Stimulated activated CD4-positive, alpha-beta T cell treated with anti-CD3 and anti-CD28 coated beads, Interleukin-2, amount 100 ng/mL, for 4 hours (primary cell): ENCODE measurements around the gene FNDC1.
"Not testable (repeated sequence)": the region's sequence is repeated elsewhere in the genome, so short reads cannot be mapped to it uniquely, and the experiment has no call there.

Source experiments
- DNase-seq: peaks from one replicate; pipeline ENCODE4 v3.0.0-alpha.2; 2020; ENCODE audit warnings: low read depth

Gene FNDC1

DNA sequence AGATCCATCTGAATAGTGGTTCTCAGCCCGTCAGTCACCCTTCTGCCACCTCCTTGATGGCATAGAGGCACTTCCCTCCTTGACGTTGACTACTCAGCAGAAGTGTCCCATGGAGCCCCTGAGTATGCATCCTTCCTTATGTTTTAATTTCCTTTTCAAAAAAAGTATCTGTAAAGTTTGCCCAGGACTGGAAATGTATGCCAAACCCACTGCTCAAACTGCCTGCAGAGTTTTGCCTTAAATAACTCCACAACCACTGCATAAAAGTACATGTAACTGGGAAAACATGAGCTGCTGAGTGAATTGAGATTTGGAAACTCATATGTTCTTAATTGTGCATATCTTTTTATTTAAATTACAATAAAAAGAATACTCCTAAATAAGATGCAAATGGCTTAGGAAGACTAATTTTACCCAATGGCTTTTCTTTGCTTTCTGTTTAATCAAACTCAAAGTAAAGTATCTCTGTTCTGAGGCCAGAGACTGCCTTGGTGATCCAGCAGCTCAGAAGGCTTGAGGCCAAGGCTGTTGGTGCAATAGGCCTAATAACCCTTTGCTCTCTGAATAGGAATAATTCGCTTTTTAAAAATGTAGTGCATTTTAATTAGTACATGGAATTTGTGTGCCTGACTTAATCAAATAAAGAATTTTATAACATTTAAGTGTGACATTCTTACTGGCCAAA, 90.4 kb downstream of the FNDC1 start:
- no peak for DNase-seq

DNA sequence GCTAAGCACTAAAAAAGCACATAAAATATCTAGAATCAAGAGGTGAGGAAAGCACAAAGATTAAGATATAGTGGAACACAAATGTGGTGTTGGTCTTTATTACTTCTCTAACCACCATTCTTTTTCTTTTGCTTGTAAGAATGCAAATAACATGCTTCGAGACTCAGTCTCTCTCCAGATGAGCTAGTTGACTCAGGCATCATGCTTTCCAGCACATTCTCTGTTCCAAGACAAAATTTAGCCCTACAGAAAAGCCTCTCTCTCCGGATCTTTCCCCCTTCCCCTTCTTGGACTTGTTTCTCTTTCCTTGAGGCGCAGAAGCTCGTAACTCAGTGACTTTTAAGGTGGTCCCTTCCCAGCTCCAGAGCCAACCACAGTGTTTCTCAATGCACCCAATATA, 91.0 kb downstream of the FNDC1 start:
- no peak for DNase-seq

- DNase-seq: no peak
These were observed 92.8 kb downstream of the FNDC1 start for GRCh38 chr6:159261995-159262394.

- DNase-seq: no peak
These were observed 93.4 kb downstream of the FNDC1 start for GRCh38 chr6:159262586-159262985.

DNA sequence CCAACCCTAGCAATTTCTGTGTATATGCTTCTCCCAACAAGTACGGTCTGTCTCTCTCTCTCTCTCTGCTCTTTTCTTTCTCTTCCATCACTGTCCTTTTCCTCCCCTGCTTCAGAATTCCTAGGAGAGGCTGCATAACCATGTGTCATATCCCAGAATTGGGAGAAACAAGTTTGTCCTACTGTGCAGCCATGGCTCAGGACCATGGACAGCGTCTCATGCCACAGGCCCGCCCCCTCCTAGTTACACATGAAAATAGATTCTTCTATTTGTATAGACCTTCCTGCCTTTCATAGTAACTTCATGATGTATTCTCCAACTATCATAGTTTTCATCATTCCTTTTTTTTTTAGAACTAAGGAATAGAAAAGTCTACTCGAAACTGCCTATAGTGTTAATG, 98.0 kb downstream of the FNDC1 start:
- no peak for DNase-seq

- DNase-seq: no peak
These were observed 99.3 kb downstream of the FNDC1 start for GRCh38 chr6:159268511-159268910.

GRCh38 chr6:159271257-159271656, 102.1 kb downstream of the FNDC1 start:
- no peak for DNase-seq

- no peak for DNase-seq
These were observed 109.4 kb downstream of the FNDC1 start for GRCh38 chr6:159278626-159279025.

DNA sequence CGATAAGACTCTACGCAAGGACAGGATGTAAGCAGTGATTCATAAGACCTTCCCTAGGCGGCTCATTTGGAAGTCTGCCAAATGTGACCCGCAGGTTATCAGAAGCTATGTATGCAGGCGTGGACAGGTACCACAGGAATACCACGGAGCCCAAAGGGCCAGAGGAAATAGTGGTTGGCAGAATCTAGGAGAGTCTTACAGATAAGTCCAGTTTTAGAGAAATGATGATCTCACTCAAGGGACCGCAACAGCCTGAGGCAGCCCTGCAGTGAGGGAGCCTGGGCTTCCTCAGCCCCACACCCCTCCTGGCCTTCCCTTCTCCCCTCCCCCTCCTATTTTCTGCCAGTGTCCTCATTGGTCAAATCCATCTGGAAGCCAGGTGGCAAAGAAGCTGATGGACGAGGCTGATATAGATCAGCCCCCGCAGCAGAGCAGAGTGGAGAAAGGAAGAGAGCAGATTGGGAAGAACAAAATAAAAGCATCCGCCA, 110.6 kb downstream of the FNDC1 start:
- no peak for DNase-seq

GRCh38 chr6:159282421-159282820, 113.2 kb downstream of the FNDC1 start:
- no peak for DNase-seq

- not testable (repeated sequence) for DNase-seq
These were observed 115.5 kb downstream of the FNDC1 start for GRCh38 chr6:159284661-159285060.

DNA sequence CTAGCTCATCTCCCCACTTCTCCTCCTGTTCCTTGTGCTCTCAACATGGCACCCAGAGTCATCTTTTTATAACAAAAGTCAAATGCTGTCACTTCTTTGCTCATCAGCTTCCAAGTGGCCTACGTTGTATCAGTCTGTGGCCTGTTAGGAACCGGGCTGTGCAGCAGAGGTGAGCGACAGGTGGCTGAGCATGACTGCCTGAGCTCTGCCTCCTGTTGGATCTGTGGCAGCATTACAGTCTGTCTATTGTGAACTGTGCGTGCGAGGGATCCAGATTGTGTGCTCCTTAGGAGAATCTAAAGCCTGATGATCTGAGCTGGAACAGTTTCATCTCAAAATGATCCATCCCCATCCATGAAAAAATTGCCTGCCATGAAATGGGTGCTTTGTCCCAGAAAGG, 129.6 kb downstream of the FNDC1 start:
- no peak for DNase-seq

GRCh38 chr6:159299566-159299965, 130.4 kb downstream of the FNDC1 start:
- DNase-seq: no peak

DNA sequence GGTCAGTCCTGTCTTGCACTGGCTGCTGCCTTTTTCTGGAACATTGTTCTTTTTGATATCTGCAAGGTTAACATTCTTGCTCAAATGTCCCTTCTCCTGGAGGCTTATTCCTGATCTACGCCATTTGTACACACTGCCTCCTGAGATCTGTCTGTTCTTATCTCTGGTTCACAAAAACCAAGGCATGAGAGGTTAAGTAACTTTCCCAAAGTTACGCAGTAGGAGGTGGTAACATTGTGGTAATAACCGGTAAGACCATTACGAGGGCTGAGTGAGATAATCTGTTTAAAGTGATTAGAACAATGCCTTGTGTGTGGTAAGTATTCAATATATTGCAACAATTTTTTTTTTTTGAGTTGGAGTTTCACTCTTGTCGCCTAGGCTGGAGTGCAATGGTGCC, 132.1 kb downstream of the FNDC1 start:
- DNase-seq: no peak

GRCh38 chr6:159301810-159302593, 132.8 kb downstream of the FNDC1 start:
- DNase-seq: no peak

- no peak for DNase-seq
These were observed 133.4 kb downstream of the FNDC1 start for GRCh38 chr6:159302594-159302992.

DNA sequence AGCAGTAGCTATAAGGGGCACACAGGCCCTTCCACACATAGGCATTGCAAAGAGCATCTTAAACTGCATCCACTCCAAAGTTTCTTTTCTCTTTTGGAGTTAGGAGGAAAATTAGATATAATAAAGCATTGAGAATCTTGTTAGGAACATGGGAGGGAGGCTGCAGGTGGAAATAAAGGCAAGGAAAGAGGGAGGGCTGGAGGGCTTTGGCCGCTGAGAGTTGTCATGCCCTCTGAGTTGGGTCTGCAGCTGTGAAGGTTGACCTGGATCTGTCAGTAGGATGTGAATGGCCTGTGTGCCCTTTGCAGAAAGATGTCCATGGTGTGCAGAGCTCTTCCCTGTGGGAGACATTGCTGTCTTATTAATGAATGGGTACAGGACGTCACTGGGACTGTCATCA, 134.0 kb downstream of the FNDC1 start:
- DNase-seq: no peak

GRCh38 chr6:159303784-159304183, 134.6 kb downstream of the FNDC1 start:
- no peak for DNase-seq

GRCh38 chr6:159304641-159305040, 135.4 kb downstream of the FNDC1 start:
- DNase-seq: no peak

- DNase-seq: no peak
These were observed 136.0 kb downstream of the FNDC1 start for GRCh38 chr6:159305159-159305558.

- no peak for DNase-seq
These were observed 136.8 kb downstream of the FNDC1 start for GRCh38 chr6:159305804-159306537.

DNA sequence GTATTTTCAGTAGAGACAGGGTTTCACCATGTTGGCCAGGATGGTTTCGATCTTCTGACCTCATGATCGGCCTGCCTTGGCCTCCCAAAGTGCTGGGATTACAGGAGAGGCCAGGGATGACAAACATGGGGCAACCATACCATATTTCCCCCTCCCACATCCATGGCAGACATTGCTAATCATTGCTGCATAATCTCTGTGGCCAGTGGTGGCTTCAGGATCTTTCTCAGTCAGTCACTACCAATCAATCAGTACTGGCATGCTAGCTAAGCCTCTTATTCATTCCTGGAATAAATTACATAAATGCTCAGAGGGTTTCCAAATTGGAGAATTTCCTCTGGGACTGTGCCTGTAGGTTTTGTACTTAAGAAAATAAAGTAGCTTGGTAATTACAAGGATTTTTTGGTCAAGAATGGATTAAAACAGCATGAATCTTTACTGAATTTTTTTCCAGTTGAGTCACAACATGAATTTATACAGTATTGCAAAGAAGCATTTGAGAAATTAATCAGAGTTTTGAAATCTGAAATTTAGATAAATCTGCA, 138.1 kb downstream of the FNDC1 start:
- no peak for DNase-seq

- no peak for DNase-seq
These were observed 139.0 kb downstream of the FNDC1 start for GRCh38 chr6:159308198-159308597.
